ENCODE data around the gene KRTAP4-8.

DNA sequence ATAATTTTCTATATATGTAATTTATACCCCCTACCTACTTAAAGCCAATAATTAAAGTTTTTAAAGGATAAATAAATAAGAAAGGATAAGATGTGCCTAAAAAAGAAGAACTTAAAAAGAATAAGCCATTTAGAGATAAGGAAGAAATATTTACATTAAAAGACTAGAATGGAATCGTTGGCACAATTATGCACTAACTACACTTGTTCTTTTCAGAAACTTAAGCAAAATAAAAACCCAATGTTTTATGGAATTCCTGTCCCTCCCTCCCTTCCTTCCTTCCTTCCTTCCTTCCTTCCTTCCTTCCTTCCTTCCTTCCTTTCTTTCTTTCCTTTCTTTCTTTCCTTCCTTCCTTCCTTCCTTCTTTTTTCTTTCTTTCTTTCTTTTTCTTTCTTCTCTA lies 46.9 kb upstream of the KRTAP4-8 start:
- TF ChIP-seq POLR2AphosphoS5 (IDR thresholded peaks at IDR 0.05; ENCODE audit: low read depth, low read length) (no peak), TAF1 (IDR thresholded peaks at IDR 0.05; ENCODE audit: borderline replicate concordance, insufficient read depth, low read length) (no peak), REST (IDR thresholded peaks at IDR 0.05; ENCODE audit: insufficient read depth in 1 of 2, low read depth in 2 of 2, low read length in 2 of 2) (no peak)

All from PFSK-1 (cell line).